ENCODE data around the gene TYRP1.
"Not testable (repeated sequence)": the region's sequence is repeated elsewhere in the genome, so short reads cannot be mapped to it uniquely, and the experiment has no call there.

TYRP1 gene

DNA sequence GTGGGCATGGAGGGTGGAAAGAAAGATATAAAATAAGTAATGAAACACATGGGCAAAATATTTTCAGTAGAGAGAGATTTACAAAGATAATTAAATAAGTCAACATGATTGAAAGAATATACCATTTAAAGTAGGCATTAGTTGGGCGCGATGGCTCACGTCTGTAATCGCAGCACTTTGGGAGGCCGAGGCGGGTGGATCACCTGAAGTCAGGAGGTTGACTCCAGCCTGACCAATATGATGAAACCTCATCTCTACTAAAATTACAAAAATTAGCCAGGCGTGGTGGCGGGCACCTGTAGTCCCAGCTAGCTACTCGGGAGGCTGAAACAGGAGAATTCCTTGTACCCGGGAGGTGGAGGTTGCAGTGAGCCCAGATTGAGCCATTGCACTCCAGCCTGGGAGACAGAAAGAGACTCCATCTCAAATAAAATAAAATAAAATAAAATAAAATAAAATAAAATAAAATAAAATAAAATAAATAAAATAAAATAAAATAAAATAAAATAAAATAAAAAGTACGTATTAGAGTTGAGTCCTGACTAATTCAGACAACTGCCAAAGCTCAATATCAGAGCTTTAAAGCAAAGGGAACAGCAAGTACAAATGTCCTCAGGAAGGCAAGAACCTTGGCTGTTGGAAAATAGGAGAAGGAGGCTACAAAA lies 15.6 kb upstream of the TYRP1 start:
- H3K27ac Mint-ChIP-seq; DNase-seq (ENCODE audit: low spot score in 2 of 2); H3K36me3 Mint-ChIP-seq; H3K4me1 Mint-ChIP-seq; ATAC-seq (ENCODE audit: low read depth); H3K4me3 Mint-ChIP-seq; H3K27me3 Mint-ChIP-seq; H3K9me3 Mint-ChIP-seq: not testable (repeated sequence)

DNA sequence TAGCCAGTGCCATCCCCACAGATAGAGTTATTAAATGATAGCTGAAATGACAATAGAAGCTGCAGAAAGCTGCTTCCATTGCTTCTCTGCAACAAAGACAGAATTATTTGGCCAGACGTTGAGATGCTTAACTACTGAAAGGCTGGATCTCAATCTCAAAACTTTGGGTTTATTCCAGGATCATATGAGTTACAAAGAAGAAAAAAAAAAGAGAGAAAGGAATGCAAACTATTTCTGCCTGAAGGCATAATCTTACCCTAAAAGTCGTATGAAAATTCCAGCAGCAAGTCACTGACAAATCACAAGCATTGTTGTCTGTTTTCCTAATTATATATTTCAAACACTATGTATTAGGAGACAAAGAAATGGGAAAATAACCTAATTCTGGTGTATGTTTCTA lies 12.8 kb upstream of the TYRP1 start:
- no peaks in the 10 kb centered on the region for H3K27me3 Mint-ChIP-seq
- DNase-seq (ENCODE audit: low spot score in 2 of 2) (no peak), ATAC-seq (ENCODE audit: low read depth) (no peak)
- peaks cover 6% of the 10 kb centered on the region for H3K9me3 Mint-ChIP-seq
- no peak overlapping the region for H3K27ac Mint-ChIP-seq
- no peak overlapping the region for H3K4me3 Mint-ChIP-seq
- H3K36me3 Mint-ChIP-seq: no peaks in the 10 kb centered on the region
- H3K4me1 Mint-ChIP-seq: no peaks in the 10 kb centered on the region

DNA sequence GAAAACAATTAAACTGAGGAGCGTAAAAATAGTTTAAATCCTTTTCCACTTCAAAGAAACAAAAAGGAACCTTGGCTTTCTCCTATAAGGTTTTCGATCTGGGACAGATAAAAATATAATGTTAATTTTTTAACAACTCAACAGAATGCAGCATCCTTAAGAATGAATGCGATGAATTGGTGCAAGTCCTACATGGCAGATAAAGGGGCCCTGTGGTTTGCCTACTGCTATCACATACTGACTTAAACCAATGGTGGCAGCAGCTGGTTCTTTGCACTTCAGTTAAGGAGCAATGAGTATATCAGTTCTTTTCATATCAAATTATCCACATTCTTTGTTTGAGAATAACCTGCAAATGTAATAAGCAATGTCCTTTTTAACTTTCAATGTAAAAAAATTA lies 12.4 kb upstream of the TYRP1 start:
- Mint-ChIP-seq H3K27me3 (no peaks in the 10 kb centered on the region), H3K4me1 (no peaks in the 10 kb centered on the region), H3K4me3 (no peak overlapping the region), H3K27ac (no peak overlapping the region), H3K9me3 (peaks cover 6% of the 10 kb centered on the region), H3K36me3 (no peaks in the 10 kb centered on the region)
- ATAC-seq (ENCODE audit: low read depth): no peak
- DNase-seq (ENCODE audit: low spot score in 2 of 2): no peak

DNA sequence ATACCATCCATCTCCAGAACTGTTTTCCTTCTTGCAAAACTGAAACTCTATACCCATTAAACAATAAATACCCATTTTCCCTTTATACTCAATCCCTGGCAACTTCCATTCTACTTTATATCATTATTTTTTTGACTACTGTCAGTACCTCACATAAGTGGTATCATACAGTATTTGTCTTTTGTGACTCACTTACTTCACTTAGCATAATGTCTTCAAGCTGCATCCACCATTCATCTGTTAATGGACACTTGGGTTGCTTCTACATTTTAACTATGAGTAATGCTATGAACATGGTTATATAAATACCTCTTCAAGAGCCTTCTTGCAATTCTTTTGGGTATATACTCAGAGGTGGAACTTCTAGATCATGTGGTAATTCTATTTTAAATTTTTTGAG lies 11.6 kb upstream of the TYRP1 start:
- Mint-ChIP-seq H3K27me3 (no peaks in the 10 kb centered on the region), H3K27ac (no peak overlapping the region), H3K4me1 (no peaks in the 10 kb centered on the region), H3K9me3 (peaks cover 6% of the 10 kb centered on the region), H3K4me3 (no peak overlapping the region), H3K36me3 (no peaks in the 10 kb centered on the region)
- no peak for ATAC-seq (ENCODE audit: low read depth)
- DNase-seq (ENCODE audit: low spot score in 2 of 2): no peak

DNA sequence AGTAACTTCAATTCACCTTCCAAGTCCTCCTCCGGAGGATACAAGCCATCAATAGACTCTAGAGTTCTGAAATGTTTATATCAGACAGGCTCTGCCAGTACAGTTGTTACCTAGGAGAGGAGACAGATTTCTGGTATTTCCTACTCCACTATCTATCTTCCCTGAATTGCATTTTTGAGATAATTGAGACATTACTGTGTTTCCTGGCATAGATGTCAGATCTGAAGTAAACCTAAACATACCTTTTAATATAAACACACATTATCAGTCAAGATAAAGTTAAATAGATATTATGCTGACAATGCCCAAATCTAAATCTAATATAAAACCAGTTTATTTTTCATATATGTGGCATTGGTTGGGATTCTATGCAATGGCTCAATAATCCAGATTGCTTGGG lies 8.2 kb upstream of the TYRP1 start:
- peaks cover 2% of the 10 kb centered on the region for H3K9me3 Mint-ChIP-seq
- no peaks in the 10 kb centered on the region for H3K36me3 Mint-ChIP-seq

DNA sequence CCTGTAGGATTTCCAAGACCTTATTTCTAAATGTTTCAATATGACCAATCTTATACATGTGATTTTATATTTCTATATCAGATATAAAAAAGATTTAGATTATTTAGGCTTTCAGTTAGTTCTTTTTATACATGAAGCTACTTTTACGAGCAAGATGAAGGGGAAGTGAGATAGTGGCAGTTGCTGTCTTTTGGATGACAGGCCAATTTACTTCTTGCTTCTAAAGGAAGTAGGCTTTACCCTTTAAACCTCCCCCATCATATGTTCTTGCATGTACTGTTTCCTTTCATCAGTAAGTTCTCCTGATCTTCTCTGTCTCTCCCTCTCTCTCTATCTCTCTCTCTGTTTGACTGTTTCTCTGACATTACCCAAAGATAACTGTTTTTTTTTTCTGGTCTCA lies 4.0 kb upstream of the TYRP1 start:
- H3K9me3 Mint-ChIP-seq: no peaks in the 10 kb centered on the region
- H3K27ac Mint-ChIP-seq: no peak overlapping the region
- no peak for ATAC-seq (ENCODE audit: low read depth)
- no peaks in the 10 kb centered on the region for H3K27me3 Mint-ChIP-seq
- no peaks in the 10 kb centered on the region for H3K4me1 Mint-ChIP-seq
- no peak overlapping the region for H3K4me3 Mint-ChIP-seq
- no peak for DNase-seq (ENCODE audit: low spot score in 2 of 2)
- no peaks in the 10 kb centered on the region for H3K36me3 Mint-ChIP-seq

More for the DNA sequence above, 8.2 kb upstream of the TYRP1 start:
- Mint-ChIP-seq H3K4me1 (no peaks in the 10 kb centered on the region), H3K27ac (no peak overlapping the region), H3K4me3 (no peak overlapping the region), H3K27me3 (no peaks in the 10 kb centered on the region)
- ATAC-seq (ENCODE audit: low read depth) (no peak), DNase-seq (ENCODE audit: low spot score in 2 of 2) (no peak)

DNA sequence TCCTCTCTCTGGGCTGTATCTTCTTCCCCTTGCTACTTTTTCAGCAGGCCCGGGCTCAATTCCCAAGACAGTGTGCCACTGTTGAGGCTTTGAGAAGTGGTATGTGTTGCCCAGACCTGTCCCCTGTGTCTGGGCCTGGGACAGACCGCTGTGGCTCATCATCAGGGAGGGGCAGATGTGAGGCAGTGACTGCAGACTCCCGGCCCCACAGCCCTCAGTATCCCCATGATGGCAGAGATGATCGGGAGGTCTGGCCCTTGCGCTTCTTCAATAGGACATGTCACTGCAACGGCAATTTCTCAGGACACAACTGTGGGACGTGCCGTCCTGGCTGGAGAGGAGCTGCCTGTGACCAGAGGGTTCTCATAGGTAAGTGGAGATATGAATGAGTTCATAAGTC lies 828 bp downstream of the TYRP1 start:
- DNase-seq (ENCODE audit: low spot score in 2 of 2) (no peak), ATAC-seq (ENCODE audit: low read depth) (no peak)
- Mint-ChIP-seq H3K27me3 (no peaks in the 10 kb centered on the region), H3K9me3 (peaks cover under 1% of the 10 kb centered on the region), H3K36me3 (no peaks in the 10 kb centered on the region), H3K4me3 (no peak overlapping the region), H3K4me1 (no peaks in the 10 kb centered on the region), H3K27ac (no peak overlapping the region)

DNA sequence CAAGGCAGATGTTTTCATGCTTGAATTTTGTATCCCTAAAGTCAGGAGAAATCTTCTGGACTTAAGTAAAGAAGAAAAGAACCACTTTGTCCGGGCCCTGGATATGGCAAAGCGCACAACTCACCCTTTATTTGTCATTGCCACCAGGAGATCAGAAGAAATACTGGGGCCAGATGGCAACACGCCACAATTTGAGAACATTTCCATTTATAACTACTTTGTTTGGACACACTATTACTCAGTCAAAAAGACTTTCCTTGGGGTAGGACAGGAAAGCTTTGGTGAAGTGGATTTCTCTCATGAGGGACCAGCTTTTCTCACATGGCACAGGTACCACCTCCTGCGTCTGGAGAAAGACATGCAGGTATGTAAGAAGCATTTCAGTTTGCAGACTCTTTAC lies 2.3 kb downstream of the TYRP1 start:
- Mint-ChIP-seq H3K36me3 (no peaks in the 10 kb centered on the region), H3K27ac (no peak overlapping the region), H3K4me1 (no peaks in the 10 kb centered on the region), H3K4me3 (no peak overlapping the region), H3K9me3 (peaks cover 3% of the 10 kb centered on the region), H3K27me3 (no peaks in the 10 kb centered on the region)
- DNase-seq (ENCODE audit: low spot score in 2 of 2): no peak
- ATAC-seq (ENCODE audit: low read depth): no peak

DNA sequence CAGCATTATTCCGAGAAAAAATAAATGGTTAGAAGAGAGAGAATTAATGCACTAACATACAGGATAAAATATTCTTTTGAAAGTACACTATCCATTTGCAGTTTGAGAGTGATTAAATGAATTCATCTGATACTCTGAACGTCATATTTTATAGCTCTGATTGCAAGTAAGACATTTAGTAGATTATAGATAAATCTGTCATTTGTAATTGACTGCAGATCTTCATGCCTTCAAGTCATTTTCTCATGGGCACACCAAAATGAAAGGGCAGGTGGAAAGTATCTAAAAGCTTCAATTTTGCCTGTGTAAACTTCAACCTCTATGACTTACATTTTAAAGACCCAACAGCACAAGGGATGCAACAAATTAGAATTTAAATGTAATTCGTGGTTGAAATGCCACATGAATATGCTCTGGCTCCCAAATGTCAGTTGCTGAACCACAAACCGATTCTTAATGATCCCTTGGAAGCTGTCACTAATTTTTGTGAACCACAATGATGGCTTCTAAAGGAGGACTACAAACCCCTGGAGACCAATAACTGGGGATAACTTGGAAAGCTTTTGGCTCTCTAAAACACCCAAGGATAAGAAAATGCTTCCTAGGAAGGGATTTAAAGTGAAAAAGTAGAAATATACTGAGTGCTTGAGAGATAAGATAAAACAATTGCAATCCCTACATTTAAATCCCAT lies 3.9 kb downstream of the TYRP1 start:
- H3K9me3 Mint-ChIP-seq: peaks cover 5% of the 10 kb centered on the region
- no peaks in the 10 kb centered on the region for H3K27me3 Mint-ChIP-seq
- no peak overlapping the region for H3K27ac Mint-ChIP-seq
- ATAC-seq (ENCODE audit: low read depth) (no peak), DNase-seq (ENCODE audit: low spot score in 2 of 2) (no peak)
- no peaks in the 10 kb centered on the region for H3K36me3 Mint-ChIP-seq
- no peaks in the 10 kb centered on the region for H3K4me1 Mint-ChIP-seq
- no peak overlapping the region for H3K4me3 Mint-ChIP-seq

DNA sequence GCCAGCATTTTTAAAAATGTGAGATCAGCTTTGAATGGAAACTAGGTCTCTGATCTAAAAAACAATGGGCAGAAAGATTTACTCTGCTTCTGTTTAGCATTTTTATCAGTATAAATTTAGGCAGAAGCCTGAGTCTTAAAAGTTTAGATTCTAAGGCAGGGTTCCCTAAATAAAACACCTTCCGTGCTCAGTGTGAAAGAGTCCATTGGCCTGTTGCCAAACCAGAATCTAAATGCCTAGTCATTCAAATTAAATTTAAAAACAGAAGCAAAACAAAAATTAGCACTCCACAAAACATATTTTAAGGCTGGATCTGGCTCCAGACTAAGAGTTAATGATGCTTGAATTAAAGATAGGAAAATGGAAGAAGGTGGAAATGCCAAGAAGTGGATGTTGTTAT lies 4.5 kb downstream of the TYRP1 start:
- Mint-ChIP-seq H3K9me3 (peaks cover 5% of the 10 kb centered on the region), H3K4me1 (no peaks in the 10 kb centered on the region), H3K36me3 (no peaks in the 10 kb centered on the region), H3K27ac (no peak overlapping the region), H3K27me3 (no peaks in the 10 kb centered on the region), H3K4me3 (no peak overlapping the region)
- ATAC-seq (ENCODE audit: low read depth): no peak
- DNase-seq (ENCODE audit: low spot score in 2 of 2): no peak

DNA sequence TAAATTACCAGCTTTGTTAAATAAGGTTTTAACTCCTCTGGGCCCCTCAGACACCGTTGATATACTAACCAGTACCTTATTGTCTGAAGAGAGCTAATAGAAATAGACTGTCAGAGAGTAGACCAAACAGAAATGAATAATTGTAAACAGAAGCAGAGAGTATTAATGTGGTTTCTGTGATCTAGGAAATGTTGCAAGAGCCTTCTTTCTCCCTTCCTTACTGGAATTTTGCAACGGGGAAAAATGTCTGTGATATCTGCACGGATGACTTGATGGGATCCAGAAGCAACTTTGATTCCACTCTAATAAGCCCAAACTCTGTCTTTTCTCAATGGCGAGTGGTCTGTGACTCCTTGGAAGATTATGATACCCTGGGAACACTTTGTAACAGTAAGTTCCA lies 5.1 kb downstream of the TYRP1 start:
- H3K27ac Mint-ChIP-seq: no peak overlapping the region
- DNase-seq (ENCODE audit: low spot score in 2 of 2) (no peak), ATAC-seq (ENCODE audit: low read depth) (no peak)
- H3K4me3 Mint-ChIP-seq: no peak overlapping the region
- H3K9me3 Mint-ChIP-seq: peaks cover 5% of the 10 kb centered on the region
- no peaks in the 10 kb centered on the region for H3K4me1 Mint-ChIP-seq
- no peaks in the 10 kb centered on the region for H3K27me3 Mint-ChIP-seq
- H3K36me3 Mint-ChIP-seq: no peaks in the 10 kb centered on the region

DNA sequence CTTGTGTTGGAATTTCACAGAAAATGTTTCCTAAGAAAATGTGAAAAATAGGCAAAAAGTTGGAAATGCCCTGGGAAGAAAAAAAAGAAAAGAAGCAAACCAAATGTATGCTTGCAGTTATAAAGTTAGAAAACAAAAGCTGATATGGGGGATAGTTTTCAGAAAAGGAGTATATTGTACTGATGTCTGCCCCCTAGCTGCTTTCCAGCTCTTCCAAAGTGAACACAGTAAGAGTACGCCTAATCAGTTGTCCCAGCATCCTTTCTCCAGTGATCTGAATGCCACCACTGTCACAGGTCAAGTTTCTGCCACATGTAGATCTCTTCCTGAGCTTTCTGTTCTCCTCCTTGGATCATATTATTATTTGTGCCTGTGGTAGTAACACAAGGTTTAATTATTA lies 5.8 kb downstream of the TYRP1 start:
- DNase-seq (ENCODE audit: low spot score in 2 of 2) (no peak), ATAC-seq (ENCODE audit: low read depth) (no peak)

DNA sequence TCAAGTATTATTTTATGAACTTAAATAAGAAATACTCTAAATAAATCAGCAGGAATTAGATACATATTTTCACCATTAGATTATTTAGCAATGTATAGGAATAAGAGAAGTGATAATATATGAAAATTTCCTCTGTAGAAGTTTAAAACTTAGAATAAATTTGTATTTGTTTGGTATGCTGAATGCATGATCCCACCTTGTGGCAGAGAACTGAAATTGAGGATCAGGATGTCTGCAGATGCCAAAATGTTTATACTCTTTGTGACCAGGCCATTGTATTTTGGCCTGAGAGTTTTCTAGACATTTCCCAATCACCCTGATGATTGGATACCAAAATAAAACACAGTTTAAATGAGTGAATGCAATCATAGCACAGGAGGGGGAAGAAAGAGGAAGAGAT lies 6.3 kb downstream of the TYRP1 start:
- peaks cover 5% of the 10 kb centered on the region for H3K9me3 Mint-ChIP-seq
- no peaks in the 10 kb centered on the region for H3K4me1 Mint-ChIP-seq
- H3K27ac Mint-ChIP-seq: no peak overlapping the region
- no peaks in the 10 kb centered on the region for H3K36me3 Mint-ChIP-seq
- no peaks in the 10 kb centered on the region for H3K27me3 Mint-ChIP-seq
- H3K4me3 Mint-ChIP-seq: no peak overlapping the region
- no peak for DNase-seq (ENCODE audit: low spot score in 2 of 2)
- no peak for ATAC-seq (ENCODE audit: low read depth)

More for the DNA sequence above, 5.8 kb downstream of the TYRP1 start:
- H3K27ac Mint-ChIP-seq: no peak overlapping the region
- no peaks in the 10 kb centered on the region for H3K36me3 Mint-ChIP-seq
- no peak overlapping the region for H3K4me3 Mint-ChIP-seq
- H3K9me3 Mint-ChIP-seq: peaks cover 5% of the 10 kb centered on the region
- H3K27me3 Mint-ChIP-seq: no peaks in the 10 kb centered on the region
- H3K4me1 Mint-ChIP-seq: no peaks in the 10 kb centered on the region

DNA sequence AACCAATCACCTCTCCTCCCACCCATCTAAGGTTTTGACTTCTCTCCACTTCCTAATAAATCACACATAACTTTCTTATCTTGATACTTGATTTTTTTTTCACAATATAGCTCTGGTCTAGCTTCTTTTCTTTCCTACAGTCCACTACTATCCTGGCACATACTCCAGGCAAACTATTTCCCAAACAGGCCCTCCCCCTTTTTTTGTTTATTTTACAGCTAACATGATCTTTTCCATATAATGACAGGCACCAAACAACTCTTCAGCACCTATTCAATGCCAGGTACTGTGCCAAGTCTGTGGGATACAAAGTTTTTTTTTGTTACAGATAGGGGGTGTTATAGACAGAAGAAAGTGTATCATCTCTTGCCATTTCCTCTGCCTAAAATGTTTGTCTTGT lies 7.9 kb downstream of the TYRP1 start:
- Mint-ChIP-seq H3K9me3 (peaks cover 5% of the 10 kb centered on the region), H3K36me3 (no peaks in the 10 kb centered on the region), H3K4me3 (no peak overlapping the region), H3K27me3 (no peaks in the 10 kb centered on the region), H3K4me1 (no peaks in the 10 kb centered on the region), H3K27ac (no peak overlapping the region)
- DNase-seq (ENCODE audit: low spot score in 2 of 2) (no peak), ATAC-seq (ENCODE audit: low read depth) (no peak)

DNA sequence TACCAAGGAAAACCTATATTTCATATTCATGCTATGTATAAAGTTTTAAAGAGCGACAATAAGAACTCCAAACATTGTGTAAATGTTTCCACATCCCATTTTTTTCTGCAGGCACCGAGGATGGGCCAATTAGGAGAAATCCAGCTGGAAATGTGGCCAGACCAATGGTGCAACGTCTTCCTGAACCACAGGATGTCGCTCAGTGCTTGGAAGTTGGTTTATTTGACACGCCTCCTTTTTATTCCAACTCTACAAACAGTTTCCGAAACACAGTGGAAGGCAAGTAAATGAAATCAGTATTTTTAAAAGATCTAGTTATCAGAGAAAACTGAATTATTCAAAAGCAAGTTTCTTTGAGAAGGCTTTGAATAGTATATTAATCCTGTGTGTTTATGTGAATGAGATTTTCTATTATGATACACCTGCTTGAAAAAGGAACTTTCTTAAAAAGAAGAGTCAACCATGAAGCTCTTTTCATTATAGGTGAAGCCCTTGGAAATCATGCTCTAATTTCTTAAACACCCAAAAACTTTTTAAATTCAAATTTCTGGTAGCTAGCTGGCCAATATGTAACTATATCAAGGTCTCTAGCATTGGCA lies 9.1 kb downstream of the TYRP1 start:
- ATAC-seq (ENCODE audit: low read depth) (no peak), DNase-seq (ENCODE audit: low spot score in 2 of 2) (no peak)
- Mint-ChIP-seq H3K4me3 (no peak overlapping the region), H3K36me3 (no peaks in the 10 kb centered on the region), H3K27ac (no peak overlapping the region), H3K27me3 (no peaks in the 10 kb centered on the region), H3K9me3 (peaks cover 6% of the 10 kb centered on the region), H3K4me1 (no peaks in the 10 kb centered on the region)

All from memory B cell (primary cell).